ENCODE results near the gene TUB.
A peak's percentile ranks its signal among the peaks of the same experiment; 100 is the strongest.

Gene TUB

DNA sequence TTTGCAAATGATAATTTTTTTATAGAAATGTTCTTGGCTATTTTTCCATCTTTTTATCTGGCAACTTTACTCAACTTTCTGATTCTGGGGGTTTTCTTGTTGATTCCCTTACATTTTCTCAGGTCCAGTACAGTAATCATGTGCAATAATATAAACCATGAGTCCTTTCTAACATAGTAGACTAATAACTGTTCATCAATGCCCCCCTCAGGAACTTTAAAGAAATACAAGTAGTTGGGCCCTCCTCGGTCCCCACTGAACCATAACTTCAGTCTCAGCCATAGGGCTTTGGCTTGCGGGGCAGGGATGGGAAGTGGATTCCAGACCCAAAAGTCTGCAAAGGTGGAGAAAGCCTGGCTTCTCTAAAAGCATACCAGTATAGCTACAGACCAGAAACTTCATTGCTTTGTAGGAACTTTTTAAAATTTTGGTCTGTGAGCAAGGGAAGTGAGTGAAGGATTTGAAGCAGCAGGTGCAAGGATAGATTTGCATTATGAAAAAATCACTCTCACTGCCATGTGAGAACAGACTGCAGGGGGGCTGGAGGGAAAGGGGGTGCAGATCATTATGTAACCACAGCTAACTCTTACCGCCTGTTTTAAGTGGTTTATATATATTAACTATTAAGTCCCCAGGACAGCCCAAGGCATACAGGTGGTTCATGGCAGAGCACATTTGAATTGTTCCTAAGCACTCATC lies 10.4 kb upstream of the TUB start:
- DNase-seq = no peak

DNA sequence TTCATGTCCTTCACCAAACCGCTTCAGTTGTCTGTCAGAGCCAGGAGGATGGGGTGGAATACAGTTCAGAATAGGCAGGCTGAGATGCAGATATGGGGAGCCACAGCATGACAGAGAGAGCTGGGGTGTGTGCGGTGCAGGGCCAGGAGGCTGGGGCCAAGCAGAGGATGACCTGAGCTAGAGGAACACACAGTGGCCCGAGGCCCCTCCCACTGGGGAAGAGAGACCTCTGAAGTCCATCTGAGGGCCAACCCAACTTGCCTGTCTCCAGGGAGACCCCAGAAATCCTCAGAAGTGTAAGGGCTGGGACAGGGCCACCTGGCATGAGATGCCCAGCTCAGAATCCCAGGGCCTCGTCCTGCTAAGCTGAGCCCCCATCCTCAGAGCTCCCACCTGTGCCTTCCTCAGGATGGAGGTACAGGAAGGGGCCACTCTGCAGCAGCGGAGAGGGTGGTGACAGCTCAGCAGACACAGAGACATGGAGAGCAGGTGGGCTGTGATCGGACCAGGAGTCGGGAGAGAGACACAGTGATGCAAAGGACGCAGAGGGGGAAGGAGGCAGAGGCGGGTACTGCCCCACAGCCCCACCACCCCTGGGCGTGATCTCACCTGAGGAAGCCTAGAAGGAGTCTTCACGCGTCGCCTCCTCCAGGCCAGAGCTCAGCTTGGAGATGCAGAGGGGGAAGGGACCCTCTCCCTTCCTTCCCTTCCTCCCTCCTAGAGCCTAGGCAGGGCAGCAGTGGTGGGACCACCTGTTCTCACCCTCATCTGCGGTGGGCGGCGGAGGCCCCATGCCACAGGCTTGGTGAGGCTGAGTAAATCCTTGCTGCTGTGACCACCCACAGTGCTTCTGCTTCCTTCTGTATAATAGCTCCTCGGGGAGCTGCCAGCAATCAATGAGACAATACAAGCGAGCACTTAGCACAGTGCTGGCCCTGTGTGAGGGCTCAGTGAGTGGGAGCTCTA lies 9.1 kb upstream of the TUB start:
- no peak for DNase-seq

DNA sequence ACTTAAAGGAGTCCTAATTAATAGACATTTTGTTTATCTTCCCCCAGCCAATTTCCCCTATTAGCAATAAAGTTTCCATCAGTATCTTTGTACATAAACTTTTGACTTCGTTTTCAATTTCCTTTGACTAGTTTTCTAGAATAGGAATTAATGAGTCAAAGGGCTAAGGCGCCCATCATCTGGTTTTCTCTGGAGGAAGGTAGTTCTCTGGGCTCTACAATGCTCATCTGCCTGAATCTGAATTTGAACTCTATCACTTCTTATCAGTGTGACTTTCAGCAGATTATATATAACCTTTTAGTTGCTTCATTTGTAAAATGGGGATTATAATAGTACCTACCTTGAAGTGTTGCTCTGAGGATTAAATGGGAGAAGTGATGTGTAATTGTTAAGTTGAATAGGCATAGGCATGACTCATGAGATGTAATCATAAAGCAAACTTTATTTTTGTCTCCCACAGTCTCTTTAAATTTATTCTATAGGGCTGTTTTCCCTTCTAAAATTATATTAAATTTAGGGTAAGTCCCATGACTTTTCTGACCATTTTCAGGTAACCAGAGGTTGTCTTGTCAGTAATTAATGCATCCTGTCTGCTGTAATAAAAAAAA lies 5.8 kb upstream of the TUB start:
- no peak for DNase-seq

DNA sequence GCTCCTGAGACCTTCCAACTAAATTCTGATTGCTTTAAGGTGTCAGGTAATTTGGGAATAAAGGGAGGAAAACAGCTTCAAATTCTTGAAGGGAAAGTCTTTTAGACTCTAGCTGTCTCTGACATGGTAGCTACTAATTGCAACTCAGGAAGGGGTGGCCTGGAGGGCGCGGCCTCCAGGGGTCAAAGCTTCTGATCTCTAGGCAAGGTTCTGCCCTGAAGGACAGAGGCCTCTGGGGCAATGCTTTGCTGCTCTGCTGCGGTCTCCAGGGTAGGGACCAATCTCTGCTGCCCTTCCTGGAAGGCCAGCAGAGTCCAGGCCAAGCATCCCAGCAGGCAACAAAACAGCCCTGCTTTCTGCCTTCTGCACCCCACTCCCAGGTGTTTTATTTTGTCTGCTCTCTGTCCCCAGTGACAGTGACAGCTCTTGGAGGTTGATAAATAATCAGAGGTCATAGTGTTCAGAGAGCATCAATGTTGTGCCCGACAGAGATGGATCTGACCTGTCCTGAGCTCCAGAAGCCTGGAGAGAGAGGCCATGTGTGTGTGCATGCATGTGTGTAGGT lies 1.8 kb upstream of the TUB start:
- no peak for DNase-seq

DNA sequence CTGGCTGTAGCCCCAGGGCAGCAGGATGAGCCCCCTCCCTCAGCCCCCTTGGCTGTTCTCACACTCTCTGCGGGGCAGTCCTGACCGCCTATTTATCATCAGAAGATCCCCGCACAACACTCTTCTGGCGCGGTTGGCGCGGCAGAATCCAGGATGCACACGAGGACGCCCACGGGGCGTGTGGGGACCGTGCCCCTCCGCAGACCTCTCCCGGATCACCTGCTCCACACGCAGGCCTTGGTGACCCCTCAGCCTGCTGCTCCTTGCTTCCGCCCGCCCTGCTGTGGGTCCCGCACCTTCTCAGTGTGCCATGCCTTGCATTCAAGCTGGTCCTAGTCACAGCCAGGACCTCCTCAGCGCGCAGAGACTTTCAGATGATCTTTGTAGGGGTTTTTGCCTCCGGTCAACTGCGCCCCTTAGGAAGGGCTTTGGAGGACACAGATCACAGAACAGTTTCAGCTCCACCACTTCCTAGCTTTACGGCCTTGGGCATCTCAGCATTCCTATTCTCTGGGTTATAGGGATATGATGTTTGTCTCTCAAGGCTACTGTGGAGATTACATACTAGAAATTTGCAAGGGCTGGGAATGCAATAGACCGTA lies 841 bp upstream of the TUB start:
- DNase-seq = no peak

DNA sequence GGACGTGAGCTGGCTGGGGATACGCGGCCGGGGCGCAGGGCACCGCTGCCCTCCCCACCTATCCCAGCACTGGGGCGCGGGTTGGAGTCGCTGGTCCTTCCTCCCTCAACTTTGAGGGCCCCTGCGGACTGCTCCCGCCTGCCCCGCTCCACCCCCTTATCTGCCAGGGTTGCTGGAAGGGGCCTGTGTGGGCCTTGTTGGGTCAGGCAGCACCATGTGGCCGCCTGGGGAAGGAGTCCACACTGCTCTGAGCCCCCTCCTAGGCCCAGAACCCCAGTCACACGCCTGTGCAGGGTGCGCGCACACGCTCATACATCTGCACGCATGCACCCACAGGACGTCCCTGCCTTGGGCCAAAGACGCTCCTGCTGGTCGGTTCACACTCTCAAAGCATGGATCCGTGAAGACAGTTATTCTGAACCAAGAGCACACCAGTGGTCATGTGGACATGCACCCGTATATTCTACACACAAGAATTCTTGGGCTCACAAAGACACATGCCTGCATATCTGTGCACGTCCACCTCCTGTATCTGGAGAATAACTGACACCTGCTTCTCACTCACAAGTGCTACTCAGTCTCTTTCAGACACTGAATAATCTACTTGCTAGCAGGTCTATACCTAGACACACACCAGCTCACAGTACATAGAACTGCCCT lies 710 bp downstream of the TUB start:
- DNase-seq = no peak

DNA sequence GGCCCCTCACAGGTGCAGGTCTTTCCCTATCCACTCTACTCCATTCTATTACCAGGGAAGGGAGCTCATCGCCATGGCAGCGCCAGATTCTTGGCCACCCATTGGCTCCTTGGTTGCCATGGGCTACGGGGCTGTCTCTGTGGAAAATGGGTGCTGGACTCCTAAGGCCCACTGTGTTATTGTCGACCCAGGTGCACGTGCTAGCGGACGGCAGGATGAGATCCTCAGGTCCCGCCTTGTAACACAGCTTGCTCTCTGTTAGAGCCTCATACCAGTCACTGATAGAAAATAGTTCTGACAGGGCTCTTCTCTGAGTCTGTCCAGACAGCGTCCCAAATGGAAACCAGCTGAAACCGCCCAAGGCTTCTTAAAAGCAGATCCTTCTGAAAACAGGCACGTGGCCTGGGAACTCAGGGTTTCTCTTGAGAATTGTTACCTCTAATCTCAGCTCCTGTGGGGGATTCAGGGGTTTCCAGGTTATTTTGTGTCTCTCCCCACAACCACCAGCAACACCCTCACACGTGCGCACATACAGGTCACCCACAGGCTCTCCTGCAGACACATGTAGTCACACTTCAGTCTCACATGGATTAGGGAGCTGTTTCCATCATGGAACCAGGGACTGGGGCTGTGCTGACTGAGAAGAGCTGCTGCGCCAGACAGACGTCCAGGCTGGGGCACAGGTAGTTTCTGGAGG lies 1.5 kb downstream of the TUB start:
- no peak for DNase-seq

DNA sequence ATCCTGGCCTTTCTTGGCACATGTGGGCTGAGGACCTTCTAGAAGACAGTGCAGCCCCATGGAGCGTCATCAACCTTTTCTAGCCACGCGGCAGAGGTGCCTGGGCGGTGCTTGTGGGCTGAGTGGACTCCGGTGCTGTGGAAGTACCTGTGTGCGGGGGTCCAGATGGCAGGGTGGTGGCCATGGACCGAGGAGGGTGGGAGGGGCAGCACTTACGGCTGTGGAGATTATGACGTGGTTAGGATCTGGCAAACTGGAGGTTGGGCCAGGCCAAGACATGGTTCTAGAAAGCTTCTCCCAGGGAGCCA lies 2.0 kb downstream of the TUB start:
- no peak for DNase-seq

DNA sequence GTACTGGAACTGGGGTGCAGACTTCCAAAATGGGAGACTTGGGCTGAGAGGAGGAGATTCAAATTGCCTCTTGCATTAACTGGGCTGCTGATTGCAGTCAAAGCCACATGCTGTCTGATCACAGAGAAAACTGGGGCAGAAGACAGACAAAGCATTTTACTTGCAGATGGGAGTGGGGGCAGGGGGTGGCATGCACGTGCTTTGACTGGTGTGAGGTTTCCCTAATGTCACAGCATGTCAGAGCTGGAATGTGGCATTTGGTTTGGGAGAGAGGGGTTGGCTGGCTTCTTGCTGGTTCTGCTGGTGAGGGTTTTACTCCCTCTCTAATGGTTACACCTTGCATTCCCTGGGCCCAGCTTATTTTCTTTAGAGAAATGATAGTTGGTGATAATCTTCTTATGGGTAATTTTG lies 2.9 kb downstream of the TUB start:
- no peak for DNase-seq

DNA sequence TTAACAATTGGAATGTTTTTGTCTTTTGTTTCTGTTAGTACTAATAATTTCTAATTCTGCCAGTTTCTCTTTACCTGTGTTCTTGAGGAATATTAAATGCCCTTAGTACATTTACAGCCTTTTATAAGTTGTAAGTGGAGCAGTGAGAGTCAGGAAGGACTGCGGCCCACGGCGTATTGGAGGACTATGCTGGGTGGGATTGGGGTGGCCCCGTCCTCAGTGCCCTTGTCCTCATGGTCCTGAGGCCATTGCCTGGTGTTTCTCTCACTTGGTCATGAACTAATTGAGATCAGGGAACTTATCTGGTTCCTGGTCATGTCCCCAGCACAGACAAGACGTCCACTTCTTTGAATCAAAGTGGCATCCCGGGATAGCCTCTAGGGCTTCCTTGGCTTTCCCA lies 3.3 kb downstream of the TUB start:
- DNase-seq = no peak

DNA sequence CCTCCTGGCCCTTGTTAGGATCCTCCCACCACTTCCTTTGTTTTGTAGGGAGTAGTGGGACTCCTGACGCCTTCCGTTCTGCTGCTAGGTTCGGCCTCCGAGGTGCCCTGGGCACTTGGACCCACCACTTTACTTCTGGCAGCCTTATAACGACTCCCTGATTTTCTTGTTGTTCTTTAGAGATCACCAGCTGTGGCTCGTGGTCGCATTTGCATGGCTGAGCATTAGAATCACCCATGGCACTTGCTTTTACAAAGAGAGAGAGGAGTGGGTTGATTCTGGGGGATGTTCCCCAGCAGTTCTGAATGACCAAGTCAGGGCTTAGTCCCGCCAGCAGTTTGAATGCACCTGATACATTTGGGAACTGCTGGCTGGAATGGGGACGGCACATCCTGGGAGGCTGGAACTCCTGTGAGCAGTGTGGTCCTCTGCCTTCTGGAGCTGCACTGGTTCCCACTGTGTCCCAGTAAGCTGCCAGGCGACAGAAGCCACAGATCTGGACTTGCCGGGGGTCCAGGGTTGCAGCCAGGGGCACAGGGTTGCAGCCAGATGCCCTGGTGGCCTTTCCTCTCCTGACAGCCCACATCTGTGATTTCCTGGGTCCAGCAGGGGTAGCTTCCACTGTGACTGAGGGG lies 4.1 kb downstream of the TUB start:
- no peak for DNase-seq

DNA sequence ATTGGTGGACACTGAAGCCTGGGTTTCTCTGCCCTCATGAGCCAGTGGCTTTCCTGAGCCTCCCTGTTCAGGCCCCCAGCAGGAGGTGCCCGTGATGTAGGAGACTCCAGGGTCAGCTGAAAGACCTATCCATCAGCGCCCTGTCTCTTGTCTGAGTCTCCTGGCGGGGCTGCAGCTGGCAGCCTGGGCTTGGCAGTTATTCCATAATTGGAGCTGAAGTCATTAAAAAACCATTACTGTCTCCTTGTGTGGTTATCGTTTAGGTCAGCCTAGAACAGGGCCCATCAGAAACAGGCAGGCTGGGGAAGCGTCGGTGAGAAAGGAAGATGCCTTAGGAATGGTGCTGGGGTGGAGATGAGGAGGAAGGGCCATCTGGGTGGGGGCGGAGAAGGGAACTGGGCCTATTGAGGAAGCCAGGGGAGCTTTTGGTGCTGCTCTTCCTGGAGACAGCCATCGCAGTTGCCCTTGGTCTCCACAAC lies 5.0 kb downstream of the TUB start:
- peak; percentile 53 to 69 for DNase-seq

DNA sequence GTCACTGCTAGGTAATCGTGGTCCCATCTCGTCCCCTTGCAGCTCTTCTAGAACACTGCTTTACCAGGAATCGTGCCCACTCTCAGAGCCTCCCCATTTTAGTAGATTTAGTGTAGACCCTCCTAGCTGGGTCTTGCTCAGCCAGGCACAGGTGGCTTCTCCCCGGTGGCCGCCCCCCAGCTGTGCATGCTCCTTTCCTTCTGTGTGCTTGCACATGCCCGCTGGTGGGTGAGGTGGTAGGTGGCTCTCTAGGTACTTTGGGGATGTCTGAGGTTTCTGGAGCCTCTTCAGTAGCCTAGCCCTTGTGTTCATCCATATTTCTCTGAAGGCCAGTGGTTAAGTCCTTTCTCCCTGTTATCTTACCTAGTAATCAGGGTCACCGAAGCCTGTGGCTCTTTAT lies 5.6 kb downstream of the TUB start:
- no peak for DNase-seq

DNA sequence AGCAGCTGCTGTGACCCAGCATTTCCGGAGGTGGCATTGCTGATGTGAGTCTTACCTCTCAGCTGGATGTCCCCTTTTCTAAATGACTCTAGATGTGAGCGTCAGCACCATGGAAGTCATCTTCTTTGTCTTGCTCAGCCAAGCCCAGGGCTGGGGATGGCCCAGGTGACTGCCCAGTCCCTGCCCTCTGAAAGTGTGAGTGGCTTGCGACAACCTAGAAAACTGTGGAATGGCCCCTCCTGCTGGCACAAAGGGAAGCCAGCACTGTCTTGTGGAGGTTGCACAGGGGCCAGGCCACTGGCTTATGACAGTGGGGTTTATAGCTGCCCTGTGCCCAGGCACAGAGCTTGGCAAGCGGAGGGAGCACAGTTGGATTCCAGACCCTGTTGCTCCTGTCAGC lies 6.2 kb downstream of the TUB start:
- DNase-seq = no peak

DNA sequence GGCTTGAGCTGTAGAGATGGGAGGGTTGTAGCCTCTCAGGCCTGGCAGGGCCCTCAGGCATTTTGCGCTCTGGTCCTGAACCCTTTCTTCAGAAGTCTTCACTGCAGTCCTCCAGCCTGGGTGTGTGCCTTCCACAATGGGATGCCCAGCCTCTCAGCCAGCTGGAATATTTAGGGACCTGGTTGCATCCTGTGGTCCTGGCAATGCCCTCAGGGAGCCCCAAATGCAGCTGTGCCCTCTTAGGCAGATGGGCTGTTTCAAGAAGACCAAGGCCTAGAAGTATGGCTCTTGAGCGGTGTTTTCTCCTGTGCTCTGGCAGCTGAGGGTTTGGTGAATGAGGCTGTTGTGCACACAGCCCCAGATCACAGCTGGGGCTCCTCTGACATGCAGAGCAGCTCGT lies 6.7 kb downstream of the TUB start:
- no peak for DNase-seq

DNA sequence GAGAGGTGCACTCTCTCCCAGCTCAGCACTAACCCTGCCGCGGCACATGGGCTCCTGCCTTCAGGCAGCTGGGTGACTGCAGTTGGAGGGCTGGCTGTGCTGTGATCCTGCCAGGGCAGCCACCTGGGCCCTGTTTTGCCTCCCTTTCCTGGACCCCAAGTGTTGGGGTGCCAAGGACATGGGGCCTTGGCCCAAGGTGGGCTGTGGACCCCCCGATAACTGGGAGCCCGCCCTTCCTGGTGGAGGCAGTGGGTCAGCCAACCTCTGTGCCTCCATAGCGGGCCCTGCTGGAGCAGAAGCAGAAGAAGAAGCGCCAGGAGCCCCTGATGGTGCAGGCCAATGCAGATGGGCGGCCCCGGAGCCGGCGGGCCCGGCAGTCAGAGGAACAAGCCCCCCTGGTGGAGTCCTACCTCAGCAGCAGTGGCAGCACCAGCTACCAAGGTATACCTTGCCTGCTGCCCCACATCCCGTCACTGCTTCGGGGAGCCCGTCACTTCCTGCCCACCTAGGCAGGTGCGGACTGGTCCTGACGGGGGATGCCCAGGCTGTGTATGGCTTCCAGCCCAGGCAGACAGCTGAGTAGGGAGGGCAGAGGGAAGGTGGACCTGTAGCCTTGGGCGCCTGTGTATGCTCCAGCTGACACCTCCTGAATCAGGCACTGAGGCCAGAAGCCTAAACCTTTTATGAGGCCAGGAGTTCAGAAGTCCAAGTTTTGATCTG lies 8.9 kb downstream of the TUB start:
- DNase-seq = no peak

DNA sequence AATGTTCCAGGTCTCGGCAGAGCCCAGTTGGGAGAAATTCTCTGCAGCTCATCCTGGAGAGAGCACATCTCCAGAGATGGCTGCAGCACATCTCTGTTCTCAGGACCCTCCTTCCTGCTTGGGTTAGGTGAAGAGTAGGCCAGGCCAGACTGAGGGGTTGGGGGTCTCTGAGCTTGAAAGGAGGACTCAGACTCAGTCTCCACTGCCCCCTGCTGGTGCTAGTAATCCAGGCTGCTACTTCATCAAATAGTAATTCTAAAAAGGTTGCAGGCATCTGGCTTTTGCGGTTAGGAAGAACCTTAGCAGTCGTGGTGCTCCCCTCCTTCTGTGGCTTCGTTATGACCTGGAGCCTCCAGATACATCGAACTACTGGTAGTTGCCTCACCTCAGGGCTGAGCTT lies 9.7 kb downstream of the TUB start:
- no peak for DNase-seq

DNA sequence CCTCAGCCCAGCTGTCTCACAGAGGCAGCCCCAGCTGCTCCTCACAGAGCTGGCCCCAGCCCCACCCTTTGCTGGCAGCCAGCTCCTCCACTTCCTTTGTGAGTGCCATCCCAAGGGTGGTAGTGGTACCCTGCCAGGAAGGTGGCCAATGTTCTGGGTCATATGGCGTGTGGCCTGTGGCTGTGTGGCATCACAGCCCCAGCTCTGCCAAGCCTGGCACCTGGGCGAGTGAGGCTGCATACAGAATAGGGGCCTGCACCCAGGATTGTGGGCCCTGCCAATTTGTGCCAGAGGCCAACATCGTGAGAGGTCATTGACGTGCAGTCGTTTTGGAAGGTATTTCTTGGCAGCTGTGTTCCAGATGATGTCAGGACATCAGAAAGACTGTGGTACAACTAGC lies 10.7 kb downstream of the TUB start:
- DNase-seq = no peak

DNA sequence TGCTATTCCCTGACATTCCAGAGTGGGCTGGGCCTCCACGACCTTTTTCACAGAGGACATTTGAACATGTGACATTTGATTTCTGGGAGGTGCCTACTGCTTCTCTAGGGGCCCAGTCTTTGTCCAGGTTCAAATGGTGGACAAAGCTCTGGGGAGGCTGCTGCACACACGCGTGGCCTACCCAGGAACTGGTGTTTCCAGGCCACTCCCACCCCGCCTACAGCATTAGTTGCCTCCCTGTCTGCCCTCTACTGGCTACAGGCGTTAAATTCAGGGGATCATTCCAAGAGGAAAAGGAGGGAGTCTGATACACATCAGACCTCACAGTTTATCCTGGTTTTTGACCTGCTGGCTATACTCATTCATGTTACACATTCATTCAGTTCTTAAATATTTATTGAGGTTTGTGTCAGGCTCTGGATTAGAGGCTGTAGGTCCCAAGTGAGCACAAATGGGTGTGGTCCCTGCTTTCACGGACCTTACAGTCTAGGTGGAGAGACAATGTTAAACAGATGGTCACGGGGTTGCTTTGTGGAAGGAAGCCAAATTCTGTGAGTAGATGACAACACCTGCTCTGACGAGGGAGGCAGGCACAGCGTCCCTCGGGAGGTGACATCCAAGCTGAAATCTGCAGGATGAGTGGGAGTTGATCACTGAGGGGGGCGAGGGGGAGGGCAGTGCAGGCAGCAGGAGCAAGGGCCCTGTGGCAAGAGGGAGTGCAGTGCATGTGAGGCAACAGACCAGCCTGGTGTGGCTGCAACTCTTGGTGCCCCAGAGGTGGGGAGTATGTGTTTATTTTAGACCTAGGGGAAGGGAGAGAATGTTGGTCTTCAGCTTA lies 11.8 kb downstream of the TUB start:
- DNase-seq = peak; percentile 16 to 58

Measured in NCI-H187 (cell line).